Lower leg skin (tissue), 3 donors: Measurements from ENCODE around the gene CNNM4.

ENCODE experiments used
- CTCF ChIP-seq, 3 donors: fragments of 450-650 bp; IDR thresholded peaks; one replicate each; pipeline ENCODE4 v1.5.1; 2016; ENCODE audit warnings: antibody characterized with exemption in 3 of 3, mild to moderate bottlenecking in 3 of 3, moderate library complexity in 2 of 3
- POLR2A ChIP-seq, 2 donors: fragments of 450-650 bp; IDR thresholded peaks; one replicate each; pipeline ENCODE4 v1.6.1; 2016 to 2017; ENCODE audit warnings: antibody characterized with exemption in 2 of 2, mild to moderate bottlenecking in 1 of 2, moderate library complexity in 1 of 2

DNA sequence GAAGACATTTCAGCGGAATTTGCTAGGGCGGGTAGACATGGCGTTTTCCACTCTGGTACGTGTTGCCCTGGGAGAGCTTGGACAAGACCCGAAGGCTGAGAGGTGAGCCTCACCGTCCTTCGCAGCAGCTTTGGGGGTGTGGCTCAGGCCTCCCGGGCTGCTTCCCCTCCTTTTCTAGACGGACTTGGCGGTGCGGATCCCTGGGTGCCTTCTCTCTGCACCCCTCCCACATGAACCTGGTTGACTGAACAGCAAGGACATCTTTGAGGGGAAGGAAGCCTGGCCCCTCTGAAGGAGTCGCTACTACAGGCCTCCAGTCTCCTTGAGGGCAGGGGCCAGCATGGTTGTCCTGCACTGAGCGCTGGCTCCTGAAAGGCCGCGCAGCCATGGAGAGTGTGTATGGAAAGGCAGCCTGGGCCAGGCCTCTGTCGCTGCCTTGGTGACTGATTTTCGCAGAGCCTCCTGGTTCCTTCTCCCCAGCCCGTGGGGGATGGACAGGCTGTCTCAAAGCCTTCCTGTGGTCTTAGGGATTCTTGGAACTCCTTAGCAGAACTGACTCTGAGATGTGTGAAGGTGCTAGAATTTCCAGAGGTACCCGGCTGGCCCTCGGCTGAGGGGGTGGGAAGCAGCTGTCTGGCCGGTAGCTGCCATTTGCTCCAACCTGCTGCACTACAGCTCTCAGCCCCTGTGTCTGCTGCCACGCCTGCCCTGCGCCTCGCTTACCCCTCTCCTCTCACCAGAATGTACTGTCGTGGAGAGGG, 9.9 kb downstream of the CNNM4 start:
- TF ChIP-seq CTCF (IDR thresholded peaks at IDR 0.05) (no peak), POLR2A (IDR thresholded peaks at IDR 0.05) (no peak)
